BE2C (cell line): ENCODE data around the gene LIPM.

Experiments
- DNase-seq: peaks from one replicate; pipeline ENCODE4 v3.0.0-alpha.2; 2020
- H3K27me3 ChIP-seq: fragments of 250-450 bp; sonication (Bioruptor Pico); 2 replicates; pipeline ENCODE4 v1.5.1; 2020; ENCODE audit warnings: mild to moderate bottlenecking
- H3K36me3 ChIP-seq: fragments of 250-450 bp; sonication (Bioruptor Pico); 2 replicates; pipeline ENCODE4 v1.5.1; 2020; ENCODE audit warnings: mild to moderate bottlenecking
- H3K4me1 ChIP-seq: fragments of 250-450 bp; sonication (Bioruptor Pico); 2 replicates; pipeline ENCODE4 v1.5.1; 2020
- H3K4me3 ChIP-seq: 2 replicates; pipeline ENCODE4 v1.5.1; 2011; ENCODE audit warnings: low read depth, low read length
- H3K9me3 ChIP-seq: fragments of 250-450 bp; sonication (Bioruptor Pico); 2 replicates; pipeline ENCODE4 v1.5.1; 2020
- TF ChIP-seq, protein P1 (sequence below): IDR thresholded peaks from 2 replicates; pipeline ENCODE4 v1.5.1; 2012; ENCODE audit warnings: mild to moderate bottlenecking, low read depth, low read length

LIPM gene

DNA sequence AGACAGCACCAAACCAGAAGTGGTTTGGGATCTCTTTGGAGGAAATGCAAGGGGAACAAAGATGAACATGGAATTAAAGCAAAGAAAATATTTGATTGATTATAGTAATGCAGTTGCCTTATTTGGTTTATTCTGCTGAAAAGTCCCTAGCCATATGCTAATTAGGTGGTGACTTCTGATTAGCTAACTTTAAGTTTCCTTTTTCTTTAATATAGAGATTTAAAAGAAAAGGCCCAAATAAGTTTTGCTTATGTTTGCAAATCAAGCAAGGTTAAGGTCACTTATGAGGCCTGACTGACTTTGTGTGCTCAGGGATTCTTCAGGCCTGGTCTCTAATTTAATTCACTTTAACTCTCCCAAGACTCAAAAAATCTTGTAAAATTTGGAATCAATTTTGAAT is 55.3 kb downstream of the LIPM start:
- no peaks in the 10 kb centered on the region for H3K9me3 ChIP-seq
- DNase-seq, result no peak
- no peaks in the 10 kb centered on the region for H3K36me3 ChIP-seq
- no peak overlapping the region for H3K4me3 ChIP-seq
- no peaks in the 10 kb centered on the region for H3K27me3 ChIP-seq
- TF ChIP-seq, protein P1, sequence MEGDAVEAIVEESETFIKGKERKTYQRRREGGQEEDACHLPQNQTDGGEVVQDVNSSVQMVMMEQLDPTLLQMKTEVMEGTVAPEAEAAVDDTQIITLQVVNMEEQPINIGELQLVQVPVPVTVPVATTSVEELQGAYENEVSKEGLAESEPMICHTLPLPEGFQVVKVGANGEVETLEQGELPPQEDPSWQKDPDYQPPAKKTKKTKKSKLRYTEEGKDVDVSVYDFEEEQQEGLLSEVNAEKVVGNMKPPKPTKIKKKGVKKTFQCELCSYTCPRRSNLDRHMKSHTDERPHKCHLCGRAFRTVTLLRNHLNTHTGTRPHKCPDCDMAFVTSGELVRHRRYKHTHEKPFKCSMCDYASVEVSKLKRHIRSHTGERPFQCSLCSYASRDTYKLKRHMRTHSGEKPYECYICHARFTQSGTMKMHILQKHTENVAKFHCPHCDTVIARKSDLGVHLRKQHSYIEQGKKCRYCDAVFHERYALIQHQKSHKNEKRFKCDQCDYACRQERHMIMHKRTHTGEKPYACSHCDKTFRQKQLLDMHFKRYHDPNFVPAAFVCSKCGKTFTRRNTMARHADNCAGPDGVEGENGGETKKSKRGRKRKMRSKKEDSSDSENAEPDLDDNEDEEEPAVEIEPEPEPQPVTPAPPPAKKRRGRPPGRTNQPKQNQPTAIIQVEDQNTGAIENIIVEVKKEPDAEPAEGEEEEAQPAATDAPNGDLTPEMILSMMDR, result no peak
- H3K4me1 ChIP-seq, result no peaks in the 10 kb centered on the region

DNA sequence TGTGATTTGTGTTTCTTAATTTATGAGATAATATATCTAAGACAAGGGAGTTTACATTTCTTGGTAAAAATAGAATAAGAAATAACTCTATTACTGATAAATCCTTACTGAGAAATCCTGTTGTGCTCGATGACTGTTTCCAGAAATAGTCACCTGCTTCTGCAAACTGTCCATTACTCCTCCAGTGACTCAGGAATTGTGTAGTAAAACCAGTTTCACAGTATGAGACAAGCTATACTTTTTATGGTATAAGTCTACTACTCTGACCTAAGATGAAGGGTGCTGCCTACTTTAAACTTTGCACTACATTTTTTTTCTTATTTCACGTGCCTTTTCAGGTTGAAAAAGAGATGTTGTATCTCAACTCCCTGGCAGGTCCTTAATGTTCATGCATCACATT is 56.0 kb downstream of the LIPM start:
- H3K27me3 ChIP-seq, result no peaks in the 10 kb centered on the region

DNA sequence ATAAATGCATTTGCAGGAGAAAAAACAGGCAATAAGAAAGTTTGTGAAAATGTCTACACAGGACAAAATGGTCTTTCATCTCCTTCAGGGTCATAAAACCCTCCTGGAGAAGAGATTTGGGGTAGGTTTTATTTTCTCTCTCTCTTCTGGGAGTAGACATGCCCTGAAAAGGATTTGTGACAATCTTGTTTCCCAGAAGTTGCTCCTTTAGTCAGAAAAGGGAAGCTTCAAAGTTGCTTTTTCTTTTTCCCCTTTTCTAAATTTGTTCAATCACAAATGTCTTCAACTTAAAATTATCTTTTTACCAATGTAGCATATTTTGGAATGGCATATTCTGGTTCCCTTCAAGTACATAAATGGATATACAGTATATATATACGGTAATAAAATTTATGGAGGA is 58.5 kb downstream of the LIPM start:
- Histone ChIP-seq H3K4me1 (no peaks in the 10 kb centered on the region), H3K36me3 (no peaks in the 10 kb centered on the region), H3K27me3 (no peaks in the 10 kb centered on the region), H3K9me3 (no peaks in the 10 kb centered on the region), H3K4me3 (no peak overlapping the region)
- TF ChIP-seq, protein P1, result no peak
- DNase-seq, result no peak

More for the DNA sequence above, 56.0 kb downstream of the LIPM start:
- no peaks in the 10 kb centered on the region for H3K36me3 ChIP-seq
- no peaks in the 10 kb centered on the region for H3K4me1 ChIP-seq
- TF ChIP-seq, protein P1, result no peak
- DNase-seq, result no peak
- H3K9me3 ChIP-seq, result no peaks in the 10 kb centered on the region
- no peak overlapping the region for H3K4me3 ChIP-seq

DNA sequence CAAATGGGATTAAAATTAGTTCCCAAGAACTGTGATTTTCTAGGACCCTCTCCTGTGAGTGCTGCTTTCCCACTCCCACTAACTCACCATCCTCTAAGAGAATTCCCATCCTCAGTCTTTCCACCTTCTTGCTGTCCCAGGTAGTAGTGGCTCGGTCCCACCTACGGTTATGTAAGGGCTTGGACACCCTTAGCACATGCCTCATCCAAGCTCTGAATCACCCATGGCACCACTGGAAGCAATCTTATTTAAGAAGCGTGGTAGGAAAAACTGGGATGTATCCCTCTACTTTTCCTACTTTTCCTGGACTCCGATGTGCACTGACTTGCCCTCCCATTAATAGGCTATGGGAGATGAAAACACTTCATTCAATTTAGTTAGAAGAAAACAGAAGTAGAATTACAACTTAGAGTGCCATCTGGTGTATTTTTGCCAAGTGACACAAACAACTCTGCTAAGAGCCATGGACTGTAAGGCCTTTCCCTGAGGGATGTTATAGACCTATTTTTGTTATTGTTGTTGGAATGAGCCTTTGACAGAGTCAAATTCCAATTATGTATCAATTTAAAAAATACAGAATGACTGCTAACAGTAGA is 62.8 kb downstream of the LIPM start:
- Histone ChIP-seq H3K27me3 (no peaks in the 10 kb centered on the region), H3K9me3 (no peaks in the 10 kb centered on the region), H3K4me1 (no peaks in the 10 kb centered on the region), H3K36me3 (no peaks in the 10 kb centered on the region), H3K4me3 (no peak overlapping the region)
- DNase-seq, result no peak
- TF ChIP-seq, protein P1, result 0 out of 2 replicates have a peak, but pooled peaks have one; percentile 2

DNA sequence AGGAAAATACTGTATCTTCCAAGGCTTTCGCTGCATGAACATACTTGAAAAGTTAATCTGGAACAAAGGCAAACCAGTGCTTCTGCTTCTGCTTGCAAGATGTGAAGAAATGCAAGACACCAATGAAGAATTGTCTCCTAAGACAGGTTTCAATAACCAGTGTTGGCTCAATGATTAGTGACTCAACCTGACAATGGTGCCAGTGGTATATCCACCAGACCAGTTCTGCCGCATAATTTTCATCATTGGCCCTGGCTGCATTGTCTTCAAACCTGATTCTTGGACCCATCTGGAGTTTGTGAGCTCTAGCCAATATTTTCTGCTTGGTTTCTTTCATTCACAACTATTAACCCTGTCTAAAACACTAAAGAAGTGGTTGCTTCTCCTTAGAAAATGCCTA is 63.9 kb downstream of the LIPM start:
- no peaks in the 10 kb centered on the region for H3K36me3 ChIP-seq
- H3K9me3 ChIP-seq, result no peaks in the 10 kb centered on the region
- H3K27me3 ChIP-seq, result no peaks in the 10 kb centered on the region
- no peaks in the 10 kb centered on the region for H3K4me1 ChIP-seq
- no peak overlapping the region for H3K4me3 ChIP-seq
- DNase-seq, result no peak
- TF ChIP-seq, protein P1, result no peak

DNA sequence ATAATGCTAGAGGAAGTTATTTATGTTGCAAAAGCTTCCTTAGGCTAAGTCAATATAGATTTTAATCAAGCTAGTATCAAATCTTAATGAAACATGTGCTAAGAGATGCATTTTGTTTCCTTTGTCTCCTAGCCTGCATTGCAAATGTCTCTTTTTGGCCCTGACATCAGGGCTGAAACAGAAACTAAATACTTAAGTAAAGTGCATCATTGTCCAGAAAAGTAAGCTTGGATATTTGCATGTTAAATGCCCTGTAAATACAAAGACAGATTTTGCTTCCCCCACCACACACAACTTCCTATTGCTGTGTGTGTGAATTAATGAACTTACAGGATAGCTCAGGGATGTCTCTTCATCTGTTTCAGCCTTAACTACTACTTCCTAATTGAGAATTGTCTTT is 67.6 kb downstream of the LIPM start:
- no peaks in the 10 kb centered on the region for H3K9me3 ChIP-seq
- TF ChIP-seq, protein P1, result no peak
- no peaks in the 10 kb centered on the region for H3K36me3 ChIP-seq
- H3K27me3 ChIP-seq, result no peaks in the 10 kb centered on the region
- DNase-seq, result no peak
- no peaks in the 10 kb centered on the region for H3K4me1 ChIP-seq
- H3K4me3 ChIP-seq, result no peak overlapping the region
